ENCODE results near the gene OTUB1. TPM values are rescaled to one million over a fixed set of nuclear protein-coding genes. Genes with fewer than 3 reads are reported as not detected.
A peak's percentile ranks its signal among the peaks of the same experiment; 100 is the strongest.

Gene OTUB1
- total and polyA plus RNA-seq, 9 of the 15 experiments (the other 6 are each of a cell fraction or from before 2014, with no cell fraction given), result 29.5 to 134 (median 66.1) TPM

DNA sequence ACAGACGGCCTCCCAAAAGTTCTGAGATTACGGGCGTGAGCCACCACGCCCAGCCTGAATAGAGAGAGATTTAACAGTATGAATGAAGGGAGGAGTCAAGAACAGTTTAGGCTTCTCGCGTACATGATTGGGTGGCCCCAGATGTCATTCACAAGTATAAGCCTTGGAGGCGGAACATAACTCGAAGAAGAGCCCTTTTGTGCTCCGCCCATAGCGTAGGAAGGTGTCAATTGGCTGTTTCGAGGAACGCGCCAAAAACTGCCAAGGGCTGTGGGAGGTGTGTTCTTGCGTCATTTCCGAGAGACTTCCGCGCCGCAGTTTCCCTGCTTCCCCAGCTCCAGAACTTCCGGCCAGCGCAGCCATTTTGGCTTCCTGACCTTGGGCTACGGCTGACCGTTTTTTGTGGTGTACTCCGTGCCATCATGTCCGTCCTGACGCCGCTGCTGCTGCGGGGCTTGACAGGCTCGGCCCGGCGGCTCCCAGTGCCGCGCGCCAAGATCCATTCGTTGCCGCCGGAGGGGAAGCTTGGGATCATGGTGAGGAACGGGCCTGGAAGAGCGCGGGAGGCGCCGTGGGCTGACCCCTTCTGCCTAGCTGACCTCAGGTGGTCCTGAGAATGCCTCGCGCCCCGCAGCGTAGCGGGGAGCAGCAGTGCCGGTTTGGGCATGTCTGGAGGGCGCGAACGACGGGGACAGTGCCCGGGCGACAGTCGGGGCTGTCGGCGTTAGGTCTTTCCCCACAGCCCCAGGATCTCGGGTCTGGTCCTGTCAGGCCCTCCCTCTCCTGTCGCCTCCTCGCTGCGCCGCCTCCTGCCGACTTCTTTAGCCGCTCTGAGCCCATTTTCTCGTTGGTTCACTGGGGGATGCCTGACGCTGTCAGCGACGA is 11.7 kb upstream of the OTUB1 start, which contains the start of gene COX8A (continued):
- TF ChIP-seq, protein P1, sequence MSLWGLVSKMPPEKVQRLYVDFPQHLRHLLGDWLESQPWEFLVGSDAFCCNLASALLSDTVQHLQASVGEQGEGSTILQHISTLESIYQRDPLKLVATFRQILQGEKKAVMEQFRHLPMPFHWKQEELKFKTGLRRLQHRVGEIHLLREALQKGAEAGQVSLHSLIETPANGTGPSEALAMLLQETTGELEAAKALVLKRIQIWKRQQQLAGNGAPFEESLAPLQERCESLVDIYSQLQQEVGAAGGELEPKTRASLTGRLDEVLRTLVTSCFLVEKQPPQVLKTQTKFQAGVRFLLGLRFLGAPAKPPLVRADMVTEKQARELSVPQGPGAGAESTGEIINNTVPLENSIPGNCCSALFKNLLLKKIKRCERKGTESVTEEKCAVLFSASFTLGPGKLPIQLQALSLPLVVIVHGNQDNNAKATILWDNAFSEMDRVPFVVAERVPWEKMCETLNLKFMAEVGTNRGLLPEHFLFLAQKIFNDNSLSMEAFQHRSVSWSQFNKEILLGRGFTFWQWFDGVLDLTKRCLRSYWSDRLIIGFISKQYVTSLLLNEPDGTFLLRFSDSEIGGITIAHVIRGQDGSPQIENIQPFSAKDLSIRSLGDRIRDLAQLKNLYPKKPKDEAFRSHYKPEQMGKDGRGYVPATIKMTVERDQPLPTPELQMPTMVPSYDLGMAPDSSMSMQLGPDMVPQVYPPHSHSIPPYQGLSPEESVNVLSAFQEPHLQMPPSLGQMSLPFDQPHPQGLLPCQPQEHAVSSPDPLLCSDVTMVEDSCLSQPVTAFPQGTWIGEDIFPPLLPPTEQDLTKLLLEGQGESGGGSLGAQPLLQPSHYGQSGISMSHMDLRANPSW (CRISPR knock-in tag; IDR thresholded peaks at IDR 0.05), result peak; percentile 66; the same call in 1 of the 2 replicates
- TF ChIP-seq ZNF174 (CRISPR knock-in tag; IDR thresholded peaks at IDR 0.05), result no peak
- peak; percentile 98 for TF ChIP-seq GABPA (tag; conservative IDR thresholded peaks at IDR 0.05; ENCODE audit: low read depth)
- no peak for TF ChIP-seq HMBOX1 (IDR thresholded peaks at IDR 0.05)
- TF ChIP-seq PML (IDR thresholded peaks at IDR 0.05; ENCODE audit: low read length), result peak; percentile 86
- no peak for TF ChIP-seq NCOA4 (IDR thresholded peaks at IDR 0.05; ENCODE audit: partially characterized antibody)
- 0 out of 2 replicates have a peak, but pooled peaks have one; percentile 84 for TF ChIP-seq ZFPM2 (CRISPR knock-in tag; IDR thresholded peaks at IDR 0.05)
- TF ChIP-seq SIRT6 (IDR thresholded peaks at IDR 0.05; ENCODE audit: low read depth, low read length), result no peak
- no peak for TF ChIP-seq IFI16 (CRISPR knock-in tag; IDR thresholded peaks at IDR 0.05)
- peak; percentile 99 for TF ChIP-seq ESRRA (IDR thresholded peaks at IDR 0.05; ENCODE audit: borderline replicate concordance, low read depth)
- TF ChIP-seq POLR2AphosphoS2 (IDR thresholded peaks at IDR 0.05; ENCODE audit: low read length), result peak; percentile 88; the same call in 1 of the 2 replicates
- TF ChIP-seq CREB1 (IDR thresholded peaks at IDR 0.05), result peak; percentile 95
- TF ChIP-seq CREB1 (CRISPR knock-in tag; IDR thresholded peaks at IDR 0.05), result peak; percentile 94
- TF ChIP-seq FOXK2 (conservative IDR thresholded peaks at IDR 0.05 in 1 of 2, IDR thresholded peaks at IDR 0.05 in 1 of 2; ENCODE audit: low read depth in 2 of 2), result peak; percentile 81 to 92
- no peak for TF ChIP-seq WHSC1 (IDR thresholded peaks at IDR 0.05; ENCODE audit: low read length)
- TF ChIP-seq, protein P2, sequence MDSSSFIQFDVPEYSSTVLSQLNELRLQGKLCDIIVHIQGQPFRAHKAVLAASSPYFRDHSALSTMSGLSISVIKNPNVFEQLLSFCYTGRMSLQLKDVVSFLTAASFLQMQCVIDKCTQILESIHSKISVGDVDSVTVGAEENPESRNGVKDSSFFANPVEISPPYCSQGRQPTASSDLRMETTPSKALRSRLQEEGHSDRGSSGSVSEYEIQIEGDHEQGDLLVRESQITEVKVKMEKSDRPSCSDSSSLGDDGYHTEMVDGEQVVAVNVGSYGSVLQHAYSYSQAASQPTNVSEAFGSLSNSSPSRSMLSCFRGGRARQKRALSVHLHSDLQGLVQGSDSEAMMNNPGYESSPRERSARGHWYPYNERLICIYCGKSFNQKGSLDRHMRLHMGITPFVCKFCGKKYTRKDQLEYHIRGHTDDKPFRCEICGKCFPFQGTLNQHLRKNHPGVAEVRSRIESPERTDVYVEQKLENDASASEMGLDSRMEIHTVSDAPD (CRISPR knock-in tag; IDR thresholded peaks at IDR 0.05), result no peak
- TF ChIP-seq, protein P3, sequence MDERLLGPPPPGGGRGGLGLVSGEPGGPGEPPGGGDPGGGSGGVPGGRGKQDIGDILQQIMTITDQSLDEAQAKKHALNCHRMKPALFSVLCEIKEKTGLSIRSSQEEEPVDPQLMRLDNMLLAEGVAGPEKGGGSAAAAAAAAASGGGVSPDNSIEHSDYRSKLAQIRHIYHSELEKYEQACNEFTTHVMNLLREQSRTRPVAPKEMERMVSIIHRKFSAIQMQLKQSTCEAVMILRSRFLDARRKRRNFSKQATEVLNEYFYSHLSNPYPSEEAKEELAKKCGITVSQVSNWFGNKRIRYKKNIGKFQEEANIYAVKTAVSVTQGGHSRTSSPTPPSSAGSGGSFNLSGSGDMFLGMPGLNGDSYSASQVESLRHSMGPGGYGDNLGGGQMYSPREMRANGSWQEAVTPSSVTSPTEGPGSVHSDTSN (CRISPR knock-in tag; IDR thresholded peaks at IDR 0.05; ENCODE audit: low read depth), result peak; percentile 46; the same call in 1 of the 2 replicates
- TF ChIP-seq, protein P3 (tag; conservative IDR thresholded peaks at IDR 0.05; ENCODE audit: low read depth), result peak; percentile 94

Measured in K562 (cell line).